HepG2 (cell line): Measurements from ENCODE around the gene TGM1. TPM values are rescaled to one million over a fixed set of nuclear protein-coding genes. Genes with fewer than 3 reads are reported as not detected.
A peak's percentile ranks its signal among the peaks of the same experiment; 100 is the strongest.

Source experiments
- HMG20B ChIP-seq: conservative IDR thresholded peaks from 2 replicates; pipeline ENCODE4 v1.6.1; 2016; ENCODE audit warnings: missing genetic modification reagents, missing compliant biosample characterization
- NFYB ChIP-seq: sonication (generic); formaldehyde crosslinking; IDR thresholded peaks from 2 replicates; pipeline ENCODE4 v1.4.0; 2020; ENCODE audit warnings: missing genetic modification reagents
- SOX13 ChIP-seq, 3 experiments: fragments of 450-650 bp in 1 of 3; sonication (generic) in 1 of 3; formaldehyde crosslinking in 1 of 3; IDR thresholded peaks in 2 of 3; conservative IDR thresholded peaks in 1 of 3; 2 replicates each; pipeline versions ENCODE4 v1.5.0 to v1.6.1; 2016 to 2020; ENCODE audit warnings: antibody characterized with exemption in 1 of 3, mild to moderate bottlenecking in 1 of 3, missing compliant biosample characterization in 1 of 3, missing genetic modification reagents in 1 of 3, moderate library complexity in 1 of 3
- ZFAT ChIP-seq: sonication (generic); formaldehyde crosslinking; conservative IDR thresholded peaks from 2 replicates; pipeline ENCODE4 v1.8.1; 2023; ENCODE audit warnings: missing genetic modification reagents, inconsistent platforms
- ZMAT3 ChIP-seq: sonication (generic); formaldehyde crosslinking; conservative IDR thresholded peaks from 2 replicates; pipeline ENCODE4 v1.7.0; 2021; ENCODE audit warnings: missing genetic modification reagents
- ZNF124 ChIP-seq: sonication (generic); formaldehyde crosslinking; IDR thresholded peaks from 2 replicates; pipeline ENCODE4 v1.4.0; 2020; ENCODE audit warnings: missing genetic modification reagents
- polyA plus RNA-seq, 8 experiments: library from polyadenylated mRNA; depleted of rRNA in 3 of 8; stranded (reverse) in 7 of 8; unstranded in 1 of 8; fragments of >200 nt; fragmentation: Illumina TruSeq in 4 of 8; extraction: Trizol in 4 of 8; gene quantifications; 2 replicates each; pipeline versions ENCODE4 v1.2.1 to v1.2.3, GENCODE V29; 2011 to 2016; ENCODE audit warnings: low read depth in 4 of 8, missing spikeins in 1 of 8, mixed read lengths in 1 of 8; ENCODE audit not compliant: insufficient read depth in 1 of 8
- total RNA-seq, 5 experiments: library from RNA; depleted of rRNA; stranded (reverse); fragments of >200 nt; fragmentation: Illumina TruSeq; extraction: Trizol; gene quantifications; 2 replicates each; pipeline ENCODE4 v1.2.3, GENCODE V29; 2016; ENCODE audit warnings: low read depth in 1 of 5
- TF ChIP-seq, protein P1 (sequence below): sonication (generic); formaldehyde crosslinking; IDR thresholded peaks from 2 replicates; pipeline ENCODE4 v1.5.0; 2020; ENCODE audit warnings: mild to moderate bottlenecking, missing genetic modification reagents
- TF ChIP-seq, protein P2 (sequence below): sonication (generic); formaldehyde crosslinking; IDR thresholded peaks from 2 replicates; pipeline ENCODE4 v1.5.0; 2020; ENCODE audit warnings: missing genetic modification reagents
- TF ChIP-seq, protein P3 (sequence below): sonication (generic); formaldehyde crosslinking; IDR thresholded peaks from 2 replicates; pipeline ENCODE4 v1.5.0; 2020; ENCODE audit warnings: mild to moderate bottlenecking, missing genetic modification reagents, moderate library complexity
- TF ChIP-seq, protein P4 (sequence below): fragments of 450-650 bp; IDR thresholded peaks from 2 replicates; pipeline ENCODE4 v1.6.1; 2016
- TF ChIP-seq, protein P5 (sequence below): sonication (generic); formaldehyde crosslinking; IDR thresholded peaks from 2 replicates; pipeline ENCODE4 v1.8.1; 2023; ENCODE audit warnings: mild to moderate bottlenecking, missing genetic modification reagents, borderline replicate concordance
- TF ChIP-seq, protein P6 (sequence below): sonication (generic); formaldehyde crosslinking; IDR thresholded peaks from 2 replicates; pipeline ENCODE4 v1.9.0; 2021; ENCODE audit warnings: missing genetic modification reagents, borderline replicate concordance

The TGM1 gene
- total and polyA plus RNA-seq, 2 of the 13 experiments (the other 11 are each of a cell fraction or from before 2014, with no cell fraction given), result 3.2 to 10.6 TPM

DNA sequence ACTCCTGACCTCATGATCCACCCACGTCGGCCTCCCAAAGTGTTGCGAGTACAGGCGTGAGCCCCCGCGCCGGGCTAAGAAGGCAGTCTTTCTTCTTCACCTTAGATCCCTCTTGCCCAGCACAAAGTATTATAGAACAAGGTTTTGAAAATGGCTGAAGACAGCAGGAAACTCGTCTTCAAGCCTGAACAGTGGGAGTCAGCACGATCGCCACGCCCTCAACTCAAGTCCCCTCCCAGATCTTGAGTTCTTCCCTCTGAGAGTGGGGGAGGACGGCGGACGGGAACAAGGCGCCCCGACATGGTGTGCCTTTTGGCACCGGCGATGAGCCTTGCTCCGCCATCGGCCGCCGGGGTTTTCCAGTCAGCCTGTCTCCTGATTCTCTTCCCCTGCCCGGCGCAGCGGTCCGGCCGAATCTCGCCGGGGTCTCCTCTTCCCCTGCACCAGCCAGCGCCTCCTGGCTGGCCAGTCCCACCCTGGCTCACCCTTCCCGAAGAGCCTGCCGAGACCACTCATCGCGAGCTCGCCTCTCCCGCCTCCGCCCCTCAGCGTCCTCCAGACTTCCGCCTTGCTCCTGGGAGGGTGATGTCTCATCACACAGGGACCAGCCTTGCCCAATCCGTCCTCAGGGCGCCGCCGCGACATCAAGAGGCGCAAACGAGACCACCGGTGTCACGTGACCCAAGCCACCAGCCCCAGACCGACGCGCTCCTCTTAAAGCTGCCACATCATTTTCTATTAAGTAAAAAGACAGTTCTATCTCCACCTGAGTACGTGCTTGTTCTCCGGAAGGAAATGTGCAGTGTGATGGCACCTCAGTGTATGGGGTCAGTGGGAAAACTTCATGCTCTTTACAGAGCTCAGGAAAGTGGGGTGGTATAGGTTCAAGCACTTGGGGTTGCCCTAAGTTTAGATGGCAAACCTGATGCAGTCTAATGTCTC is 49.8 kb downstream of the TGM1 start, which contains the start of gene CHMP4A (continued):
- TF ChIP-seq, protein P1, sequence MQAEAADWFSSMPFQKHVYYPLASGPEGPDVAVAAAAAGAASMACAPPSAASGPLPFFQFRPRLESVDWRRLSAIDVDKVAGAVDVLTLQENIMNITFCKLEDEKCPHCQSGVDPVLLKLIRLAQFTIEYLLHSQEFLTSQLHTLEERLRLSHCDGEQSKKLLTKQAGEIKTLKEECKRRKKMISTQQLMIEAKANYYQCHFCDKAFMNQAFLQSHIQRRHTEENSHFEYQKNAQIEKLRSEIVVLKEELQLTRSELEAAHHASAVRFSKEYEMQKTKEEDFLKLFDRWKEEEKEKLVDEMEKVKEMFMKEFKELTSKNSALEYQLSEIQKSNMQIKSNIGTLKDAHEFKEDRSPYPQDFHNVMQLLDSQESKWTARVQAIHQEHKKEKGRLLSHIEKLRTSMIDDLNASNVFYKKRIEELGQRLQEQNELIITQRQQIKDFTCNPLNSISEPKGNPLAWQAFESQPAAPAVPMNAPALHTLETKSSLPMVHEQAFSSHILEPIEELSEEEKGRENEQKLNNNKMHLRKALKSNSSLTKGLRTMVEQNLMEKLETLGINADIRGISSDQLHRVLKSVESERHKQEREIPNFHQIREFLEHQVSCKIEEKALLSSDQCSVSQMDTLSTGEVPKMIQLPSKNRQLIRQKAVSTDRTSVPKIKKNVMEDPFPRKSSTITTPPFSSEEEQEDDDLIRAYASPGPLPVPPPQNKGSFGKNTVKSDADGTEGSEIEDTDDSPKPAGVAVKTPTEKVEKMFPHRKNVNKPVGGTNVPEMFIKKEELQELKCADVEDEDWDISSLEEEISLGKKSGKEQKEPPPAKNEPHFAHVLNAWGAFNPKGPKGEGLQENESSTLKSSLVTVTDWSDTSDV (CRISPR knock-in tag), result peak; percentile 97
- TF ChIP-seq, protein P2, sequence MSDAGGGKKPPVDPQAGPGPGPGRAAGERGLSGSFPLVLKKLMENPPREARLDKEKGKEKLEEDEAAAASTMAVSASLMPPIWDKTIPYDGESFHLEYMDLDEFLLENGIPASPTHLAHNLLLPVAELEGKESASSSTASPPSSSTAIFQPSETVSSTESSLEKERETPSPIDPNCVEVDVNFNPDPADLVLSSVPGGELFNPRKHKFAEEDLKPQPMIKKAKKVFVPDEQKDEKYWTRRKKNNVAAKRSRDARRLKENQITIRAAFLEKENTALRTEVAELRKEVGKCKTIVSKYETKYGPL (CRISPR knock-in tag), result no peak; the same call in 1 of the 2 replicates
- peak; percentile 95 for TF ChIP-seq ZMAT3 (CRISPR knock-in tag)
- peak; percentile 53; the same call in 1 of the 2 replicates for TF ChIP-seq SOX13 (IDR thresholded peaks at IDR 0.05)
- TF ChIP-seq SOX13 (CRISPR knock-in tag; conservative IDR thresholded peaks at IDR 0.05 in 1 of 2, IDR thresholded peaks at IDR 0.05 in 1 of 2), result peak; percentile 10 to 56; a peak in 2 of 4 replicates
- TF ChIP-seq, protein P3, sequence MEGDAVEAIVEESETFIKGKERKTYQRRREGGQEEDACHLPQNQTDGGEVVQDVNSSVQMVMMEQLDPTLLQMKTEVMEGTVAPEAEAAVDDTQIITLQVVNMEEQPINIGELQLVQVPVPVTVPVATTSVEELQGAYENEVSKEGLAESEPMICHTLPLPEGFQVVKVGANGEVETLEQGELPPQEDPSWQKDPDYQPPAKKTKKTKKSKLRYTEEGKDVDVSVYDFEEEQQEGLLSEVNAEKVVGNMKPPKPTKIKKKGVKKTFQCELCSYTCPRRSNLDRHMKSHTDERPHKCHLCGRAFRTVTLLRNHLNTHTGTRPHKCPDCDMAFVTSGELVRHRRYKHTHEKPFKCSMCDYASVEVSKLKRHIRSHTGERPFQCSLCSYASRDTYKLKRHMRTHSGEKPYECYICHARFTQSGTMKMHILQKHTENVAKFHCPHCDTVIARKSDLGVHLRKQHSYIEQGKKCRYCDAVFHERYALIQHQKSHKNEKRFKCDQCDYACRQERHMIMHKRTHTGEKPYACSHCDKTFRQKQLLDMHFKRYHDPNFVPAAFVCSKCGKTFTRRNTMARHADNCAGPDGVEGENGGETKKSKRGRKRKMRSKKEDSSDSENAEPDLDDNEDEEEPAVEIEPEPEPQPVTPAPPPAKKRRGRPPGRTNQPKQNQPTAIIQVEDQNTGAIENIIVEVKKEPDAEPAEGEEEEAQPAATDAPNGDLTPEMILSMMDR (CRISPR knock-in tag), result peak; percentile 69
- TF ChIP-seq, protein P4, sequence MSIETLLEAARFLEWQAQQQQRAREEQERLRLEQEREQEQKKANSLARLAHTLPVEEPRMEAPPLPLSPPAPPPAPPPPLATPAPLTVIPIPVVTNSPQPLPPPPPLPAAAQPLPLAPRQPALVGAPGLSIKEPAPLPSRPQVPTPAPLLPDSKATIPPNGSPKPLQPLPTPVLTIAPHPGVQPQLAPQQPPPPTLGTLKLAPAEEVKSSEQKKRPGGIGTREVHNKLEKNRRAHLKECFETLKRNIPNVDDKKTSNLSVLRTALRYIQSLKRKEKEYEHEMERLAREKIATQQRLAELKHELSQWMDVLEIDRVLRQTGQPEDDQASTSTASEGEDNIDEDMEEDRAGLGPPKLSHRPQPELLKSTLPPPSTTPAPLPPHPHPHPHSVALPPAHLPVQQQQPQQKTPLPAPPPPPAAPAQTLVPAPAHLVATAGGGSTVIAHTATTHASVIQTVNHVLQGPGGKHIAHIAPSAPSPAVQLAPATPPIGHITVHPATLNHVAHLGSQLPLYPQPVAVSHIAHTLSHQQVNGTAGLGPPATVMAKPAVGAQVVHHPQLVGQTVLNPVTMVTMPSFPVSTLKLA, result peak; percentile 91
- no peak; the same call in 1 of the 2 replicates for TF ChIP-seq HMG20B (CRISPR knock-in tag)
- TF ChIP-seq ZFAT, result no peak
- TF ChIP-seq NFYB (CRISPR knock-in tag), result peak; percentile 99
- TF ChIP-seq, protein P5, sequence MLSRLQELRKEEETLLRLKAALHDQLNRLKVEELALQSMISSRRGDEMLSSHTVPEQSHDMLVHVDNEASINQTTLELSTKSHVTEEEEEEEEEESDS (CRISPR knock-in tag), result peak; percentile 83
- TF ChIP-seq, protein P6, sequence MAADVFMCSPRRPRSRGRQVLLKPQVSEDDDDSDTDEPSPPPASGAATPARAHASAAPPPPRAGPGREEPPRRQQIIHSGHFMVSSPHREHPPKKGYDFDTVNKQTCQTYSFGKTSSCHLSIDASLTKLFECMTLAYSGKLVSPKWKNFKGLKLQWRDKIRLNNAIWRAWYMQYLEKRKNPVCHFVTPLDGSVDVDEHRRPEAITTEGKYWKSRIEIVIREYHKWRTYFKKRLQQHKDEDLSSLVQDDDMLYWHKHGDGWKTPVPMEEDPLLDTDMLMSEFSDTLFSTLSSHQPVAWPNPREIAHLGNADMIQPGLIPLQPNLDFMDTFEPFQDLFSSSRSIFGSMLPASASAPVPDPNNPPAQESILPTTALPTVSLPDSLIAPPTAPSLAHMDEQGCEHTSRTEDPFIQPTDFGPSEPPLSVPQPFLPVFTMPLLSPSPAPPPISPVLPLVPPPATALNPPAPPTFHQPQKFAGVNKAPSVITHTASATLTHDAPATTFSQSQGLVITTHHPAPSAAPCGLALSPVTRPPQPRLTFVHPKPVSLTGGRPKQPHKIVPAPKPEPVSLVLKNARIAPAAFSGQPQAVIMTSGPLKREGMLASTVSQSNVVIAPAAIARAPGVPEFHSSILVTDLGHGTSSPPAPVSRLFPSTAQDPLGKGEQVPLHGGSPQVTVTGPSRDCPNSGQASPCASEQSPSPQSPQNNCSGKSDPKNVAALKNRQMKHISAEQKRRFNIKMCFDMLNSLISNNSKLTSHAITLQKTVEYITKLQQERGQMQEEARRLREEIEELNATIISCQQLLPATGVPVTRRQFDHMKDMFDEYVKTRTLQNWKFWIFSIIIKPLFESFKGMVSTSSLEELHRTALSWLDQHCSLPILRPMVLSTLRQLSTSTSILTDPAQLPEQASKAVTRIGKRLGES (CRISPR knock-in tag), result no peak
- peak; percentile 24; the same call in 1 of the 2 replicates for TF ChIP-seq ZNF124 (CRISPR knock-in tag)
